Neural cell (in vitro differentiated cells): ENCODE measurements around the gene NAGLU. TPM values are rescaled to one million over a fixed set of nuclear protein-coding genes. Genes with fewer than 3 reads are reported as not detected.

Experiments
- H2AFZ ChIP-seq: fragments of 200-600, 300-800 bp; sonication (generic), shearing (Covaris generic); 2 replicates; pipeline ENCODE4 v1.6.0; 2014; ENCODE audit warnings: low read depth, mild to moderate bottlenecking, antibody characterized with exemption, low read length, moderate library complexity
- H3F3A ChIP-seq: fragments of 200-600 bp; shearing (Covaris generic); 2 replicates; pipeline ENCODE4 v1.6.1; 2016; ENCODE audit warnings: mild to moderate bottlenecking, moderate library complexity, mixed read lengths, antibody characterized with exemption, low read length; ENCODE audit not compliant: insufficient read depth, poor library complexity, severe bottlenecking
- H3K27ac ChIP-seq: fragments of 200-600, 300-800 bp; sonication (generic), shearing (Covaris generic); 2 replicates; pipeline ENCODE4 v1.5.1; 2014; ENCODE audit warnings: mild to moderate bottlenecking, low read length, moderate library complexity
- H3K27me3 ChIP-seq: fragments of 300-800, 200-600 bp; sonication (generic), shearing (Covaris generic); 2 replicates; pipeline ENCODE4 v1.6.0; 2014; ENCODE audit warnings: mild to moderate bottlenecking, low read depth, low read length, moderate library complexity; ENCODE audit not compliant: insufficient read depth
- H3K36me3 ChIP-seq: fragments of 300-800, 200-600 bp; sonication (generic), shearing (Covaris generic); 2 replicates; pipeline ENCODE4 v1.5.1; 2014; ENCODE audit warnings: mild to moderate bottlenecking, antibody characterized with exemption, low read length, moderate library complexity; ENCODE audit not compliant: insufficient read depth
- H3K4me2 ChIP-seq: fragments of 300-800, 200-600 bp; sonication (generic), shearing (Covaris generic); 2 replicates; pipeline ENCODE4 v1.6.0; 2014; ENCODE audit warnings: mild to moderate bottlenecking, low read length
- H3K4me3 ChIP-seq: fragments of 300-800, 200-600 bp; sonication (generic), shearing (Covaris generic); 2 replicates; pipeline ENCODE4 v1.5.1; 2014; ENCODE audit warnings: mild to moderate bottlenecking, low read length, moderate library complexity
- H3K79me2 ChIP-seq: fragments of 200-600 bp; shearing (Covaris generic); replicated peaks from 2 replicates; pipeline ENCODE4 v1.6.0; 2014; ENCODE audit warnings: mild to moderate bottlenecking, low read length, moderate library complexity; ENCODE audit not compliant: insufficient read depth
- H3K9ac ChIP-seq: fragments of 300-800, 200-600 bp; sonication (generic), shearing (Covaris generic); 2 replicates; pipeline ENCODE4 v1.6.1; 2016; ENCODE audit warnings: mild to moderate bottlenecking, low read length, mixed read lengths
- H3K9me2 ChIP-seq: fragments of 200-600 bp; shearing (Covaris generic); 2 replicates; pipeline ENCODE4 v1.6.1; 2016; ENCODE audit warnings: mild to moderate bottlenecking, low read length, mixed read lengths; ENCODE audit not compliant: insufficient read depth
- H3K9me3 ChIP-seq: fragments of 200-600, 300-800 bp; sonication (generic), shearing (Covaris generic); 2 replicates; pipeline ENCODE4 v1.6.1; 2016; ENCODE audit warnings: mild to moderate bottlenecking, mixed run types, low read length, moderate library complexity, mixed read lengths
- H4K20me1 ChIP-seq: fragments of 200-600 bp; shearing (Covaris generic); 2 replicates; pipeline ENCODE4 v1.6.1; 2016; ENCODE audit warnings: mild to moderate bottlenecking, mixed run types; ENCODE audit not compliant: insufficient read depth
- EP300 ChIP-seq: fragments of 450-650 bp; conservative IDR thresholded peaks from 2 replicates; pipeline ENCODE4 v1.6.1; 2014; ENCODE audit warnings: antibody characterized with exemption, mild to moderate bottlenecking, moderate library complexity; ENCODE audit not compliant: poor library complexity, severe bottlenecking
- EZH2 ChIP-seq: fragments of 200-600, 300-800 bp; shearing (Covaris generic), sonication (generic); IDR thresholded peaks from 2 replicates; pipeline ENCODE4 v1.6.1; 2014; ENCODE audit warnings: antibody characterized with exemption, low read length, borderline replicate concordance, mild to moderate bottlenecking; ENCODE audit not compliant: insufficient read depth, poor library complexity, severe bottlenecking
- MXI1 ChIP-seq: fragments of 450-650 bp; conservative IDR thresholded peaks from 2 replicates; pipeline ENCODE4 v1.6.1; 2014; ENCODE audit warnings: antibody characterized with exemption, mild to moderate bottlenecking; ENCODE audit not compliant: poor library complexity, severe bottlenecking
- POLR2AphosphoS5 ChIP-seq: IDR thresholded peaks from 2 replicates; pipeline ENCODE4 v1.6.1; 2012
- RAD21 ChIP-seq: fragments of 450-650 bp; conservative IDR thresholded peaks from 2 replicates; pipeline ENCODE4 v1.6.1; 2014; ENCODE audit warnings: antibody characterized with exemption, mild to moderate bottlenecking, moderate library complexity
- SMC3 ChIP-seq: fragments of 450-650 bp; conservative IDR thresholded peaks from 2 replicates; pipeline ENCODE4 v1.6.1; 2014; ENCODE audit warnings: antibody characterized with exemption, mild to moderate bottlenecking, moderate library complexity; ENCODE audit not compliant: poor library complexity
- TAF1 ChIP-seq: IDR thresholded peaks from 2 replicates; pipeline ENCODE4 v1.6.1; 2012; ENCODE audit warnings: low read depth
- polyA plus RNA-seq: library from polyadenylated mRNA; depleted of rRNA; stranded (reverse); fragments of >200 nt; gene quantifications from 2 replicates; pipeline ENCODE4 v1.2.3, GENCODE V29; 2014
- TF ChIP-seq, protein P1 (sequence below): IDR thresholded peaks from 2 replicates; pipeline ENCODE4 v1.6.1; 2012; ENCODE audit warnings: borderline replicate concordance
- TF ChIP-seq, protein P2 (sequence below): fragments of 450-650 bp; IDR thresholded peaks from 2 replicates; pipeline ENCODE4 v1.5.1; 2014; ENCODE audit warnings: antibody characterized with exemption, mild to moderate bottlenecking, moderate library complexity; ENCODE audit not compliant: poor library complexity, severe bottlenecking

The NAGLU gene
- polyA plus RNA-seq, 1 donor from 2014 or later: 12.1 TPM

DNA sequence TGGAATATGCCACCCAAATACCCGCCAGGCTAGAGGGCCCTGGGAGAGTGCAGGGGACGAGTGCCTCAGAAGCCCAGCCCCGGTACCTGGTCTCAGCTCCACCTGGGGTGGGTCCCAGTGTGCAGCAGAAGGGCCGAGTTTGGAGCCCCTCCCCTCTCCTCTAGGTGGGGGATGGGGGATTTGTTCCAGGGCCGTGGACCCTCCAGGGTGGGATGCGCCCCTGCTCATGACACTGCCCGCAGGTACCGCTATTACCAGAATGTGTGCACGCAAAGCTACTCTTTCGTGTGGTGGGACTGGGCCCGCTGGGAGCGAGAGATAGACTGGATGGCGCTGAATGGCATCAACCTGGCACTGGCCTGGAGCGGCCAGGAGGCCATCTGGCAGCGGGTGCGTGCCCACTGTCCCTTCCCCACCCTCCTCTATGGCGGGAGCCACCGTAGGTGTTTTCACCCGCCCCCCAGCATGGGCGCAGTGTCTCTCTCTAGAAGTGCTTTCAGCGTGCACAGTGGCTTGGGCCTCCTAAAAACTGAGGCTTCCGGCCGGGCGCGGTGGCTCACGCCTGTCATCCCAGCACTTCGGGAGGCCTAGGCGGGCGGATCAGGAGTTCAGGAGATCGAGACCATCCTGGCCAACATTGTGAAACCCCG is 1.2 kb downstream of the NAGLU start:
- H4K20me1 ChIP-seq: no peaks in the 10 kb centered on the region
- no peaks in the 10 kb centered on the region for H3K36me3 ChIP-seq
- peak overlapping the region; percentile 81 for H3K4me3 ChIP-seq
- peak overlapping the region; percentile 68 for H3K9ac ChIP-seq
- no peaks in the 10 kb centered on the region for H3K9me2 ChIP-seq
- H3F3A ChIP-seq: no peaks in the 10 kb centered on the region
- no peaks in the 10 kb centered on the region for H3K79me2 ChIP-seq
- no peak overlapping the region for H3K27ac ChIP-seq
- no peaks in the 10 kb centered on the region for H3K27me3 ChIP-seq
- peak overlapping the region; percentile 59 for H3K4me2 ChIP-seq
- peak overlapping the region; percentile 40 for H2AFZ ChIP-seq
- TF ChIP-seq EP300: no peak
- no peak for TF ChIP-seq SMC3
- no peak for TF ChIP-seq MXI1
- no peak for TF ChIP-seq TAF1
- TF ChIP-seq, protein P1, sequence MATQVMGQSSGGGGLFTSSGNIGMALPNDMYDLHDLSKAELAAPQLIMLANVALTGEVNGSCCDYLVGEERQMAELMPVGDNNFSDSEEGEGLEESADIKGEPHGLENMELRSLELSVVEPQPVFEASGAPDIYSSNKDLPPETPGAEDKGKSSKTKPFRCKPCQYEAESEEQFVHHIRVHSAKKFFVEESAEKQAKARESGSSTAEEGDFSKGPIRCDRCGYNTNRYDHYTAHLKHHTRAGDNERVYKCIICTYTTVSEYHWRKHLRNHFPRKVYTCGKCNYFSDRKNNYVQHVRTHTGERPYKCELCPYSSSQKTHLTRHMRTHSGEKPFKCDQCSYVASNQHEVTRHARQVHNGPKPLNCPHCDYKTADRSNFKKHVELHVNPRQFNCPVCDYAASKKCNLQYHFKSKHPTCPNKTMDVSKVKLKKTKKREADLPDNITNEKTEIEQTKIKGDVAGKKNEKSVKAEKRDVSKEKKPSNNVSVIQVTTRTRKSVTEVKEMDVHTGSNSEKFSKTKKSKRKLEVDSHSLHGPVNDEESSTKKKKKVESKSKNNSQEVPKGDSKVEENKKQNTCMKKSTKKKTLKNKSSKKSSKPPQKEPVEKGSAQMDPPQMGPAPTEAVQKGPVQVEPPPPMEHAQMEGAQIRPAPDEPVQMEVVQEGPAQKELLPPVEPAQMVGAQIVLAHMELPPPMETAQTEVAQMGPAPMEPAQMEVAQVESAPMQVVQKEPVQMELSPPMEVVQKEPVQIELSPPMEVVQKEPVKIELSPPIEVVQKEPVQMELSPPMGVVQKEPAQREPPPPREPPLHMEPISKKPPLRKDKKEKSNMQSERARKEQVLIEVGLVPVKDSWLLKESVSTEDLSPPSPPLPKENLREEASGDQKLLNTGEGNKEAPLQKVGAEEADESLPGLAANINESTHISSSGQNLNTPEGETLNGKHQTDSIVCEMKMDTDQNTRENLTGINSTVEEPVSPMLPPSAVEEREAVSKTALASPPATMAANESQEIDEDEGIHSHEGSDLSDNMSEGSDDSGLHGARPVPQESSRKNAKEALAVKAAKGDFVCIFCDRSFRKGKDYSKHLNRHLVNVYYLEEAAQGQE: no peak
- no peak for TF ChIP-seq POLR2AphosphoS5
- no peak for TF ChIP-seq EZH2
- no peak for TF ChIP-seq RAD21
- TF ChIP-seq, protein P2, sequence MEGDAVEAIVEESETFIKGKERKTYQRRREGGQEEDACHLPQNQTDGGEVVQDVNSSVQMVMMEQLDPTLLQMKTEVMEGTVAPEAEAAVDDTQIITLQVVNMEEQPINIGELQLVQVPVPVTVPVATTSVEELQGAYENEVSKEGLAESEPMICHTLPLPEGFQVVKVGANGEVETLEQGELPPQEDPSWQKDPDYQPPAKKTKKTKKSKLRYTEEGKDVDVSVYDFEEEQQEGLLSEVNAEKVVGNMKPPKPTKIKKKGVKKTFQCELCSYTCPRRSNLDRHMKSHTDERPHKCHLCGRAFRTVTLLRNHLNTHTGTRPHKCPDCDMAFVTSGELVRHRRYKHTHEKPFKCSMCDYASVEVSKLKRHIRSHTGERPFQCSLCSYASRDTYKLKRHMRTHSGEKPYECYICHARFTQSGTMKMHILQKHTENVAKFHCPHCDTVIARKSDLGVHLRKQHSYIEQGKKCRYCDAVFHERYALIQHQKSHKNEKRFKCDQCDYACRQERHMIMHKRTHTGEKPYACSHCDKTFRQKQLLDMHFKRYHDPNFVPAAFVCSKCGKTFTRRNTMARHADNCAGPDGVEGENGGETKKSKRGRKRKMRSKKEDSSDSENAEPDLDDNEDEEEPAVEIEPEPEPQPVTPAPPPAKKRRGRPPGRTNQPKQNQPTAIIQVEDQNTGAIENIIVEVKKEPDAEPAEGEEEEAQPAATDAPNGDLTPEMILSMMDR: no peak
- no peaks in the 10 kb centered on the region for H3K9me3 ChIP-seq

DNA sequence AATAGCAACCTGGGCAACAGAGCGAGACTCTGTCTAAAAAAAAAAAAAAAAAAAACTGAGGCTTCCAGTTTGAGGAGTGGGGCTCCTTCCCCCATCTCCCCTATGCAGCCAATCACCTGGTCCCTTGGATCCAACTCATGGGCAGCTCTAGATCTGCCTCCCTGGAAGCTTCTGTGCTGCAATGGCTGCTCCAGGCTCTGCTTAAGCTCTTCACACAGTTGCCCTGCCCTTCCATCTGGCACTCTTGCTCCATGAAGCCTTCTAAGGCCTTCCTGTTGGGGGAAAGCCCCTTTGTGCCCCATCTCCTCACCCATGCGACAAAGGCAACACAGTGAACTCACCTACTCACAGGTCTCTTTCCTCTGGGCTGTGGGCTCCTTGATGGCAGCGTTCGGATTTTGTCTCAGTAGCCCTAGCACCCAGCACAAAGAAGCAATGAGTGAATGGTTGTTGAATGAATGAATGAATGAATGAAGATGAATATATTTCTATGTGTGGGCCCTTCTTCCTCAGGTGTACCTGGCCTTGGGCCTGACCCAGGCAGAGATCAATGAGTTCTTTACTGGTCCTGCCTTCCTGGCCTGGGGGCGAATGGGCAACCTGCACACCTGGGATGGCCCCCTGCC is 1.9 kb downstream of the NAGLU start:
- TF ChIP-seq, protein P2: no peak
- TF ChIP-seq POLR2AphosphoS5 (no peak), SMC3 (no peak), RAD21 (no peak), MXI1 (no peak), TAF1 (no peak), EZH2 (no peak), EP300 (no peak)
- TF ChIP-seq, protein P1: no peak
- no peaks in the 10 kb centered on the region for H3F3A ChIP-seq
- H3K9me3 ChIP-seq: no peaks in the 10 kb centered on the region
- no peak overlapping the region for H3K27ac ChIP-seq
- no peaks in the 10 kb centered on the region for H3K79me2 ChIP-seq
- no peak overlapping the region for H2AFZ ChIP-seq
- no peak overlapping the region for H3K9ac ChIP-seq
- no peaks in the 10 kb centered on the region for H3K9me2 ChIP-seq
- H3K4me3 ChIP-seq: no peak overlapping the region
- no peaks in the 10 kb centered on the region for H3K36me3 ChIP-seq
- H3K4me2 ChIP-seq: no peak overlapping the region
- no peaks in the 10 kb centered on the region for H4K20me1 ChIP-seq
- H3K27me3 ChIP-seq: no peaks in the 10 kb centered on the region
